ENCODE measurements around the gene SMARCD2.

Gene SMARCD2

GRCh38 chr17:63833026-63833740, 9.3 kb downstream of the SMARCD2 start:
- no peak for DNase-seq (ENCODE audit: low read depth in 2 of 2, low spot score in 1 of 2)

GRCh38 chr17:63832455-63832854, 10.0 kb downstream of the SMARCD2 start:
- DNase-seq (ENCODE audit: low read depth in 2 of 2, low spot score in 1 of 2), result no peak

- DNase-seq (ENCODE audit: low read depth in 2 of 2, low spot score in 1 of 2), result no peak
Observed at GRCh38 chr17:63832014-63832413, 10.5 kb downstream of the SMARCD2 start.

- no peak for DNase-seq (ENCODE audit: low read depth in 2 of 2, low spot score in 1 of 2)
Observed at GRCh38 chr17:63831505-63831904, 11.0 kb downstream of the SMARCD2 start.

GRCh38 chr17:63830904-63831491, 11.5 kb downstream of the SMARCD2 start:
- DNase-seq (ENCODE audit: low read depth in 2 of 2, low spot score in 1 of 2), result no peak

- DNase-seq (ENCODE audit: low read depth in 2 of 2, low spot score in 1 of 2), result no peak
Observed at GRCh38 chr17:63830278-63830677, 12.2 kb downstream of the SMARCD2 start.

- DNase-seq (ENCODE audit: low read depth in 2 of 2, low spot score in 1 of 2), result no peak
Observed at GRCh38 chr17:63828936-63829335, 13.5 kb downstream of the SMARCD2 start.

- no peak for DNase-seq (ENCODE audit: low read depth in 2 of 2, low spot score in 1 of 2)
Observed at GRCh38 chr17:63827801-63828221, 14.7 kb downstream of the SMARCD2 start.

- peak; percentile 91 for DNase-seq (ENCODE audit: low read depth in 2 of 2, low spot score in 1 of 2)
Observed at GRCh38 chr17:63827002-63827800, 15.3 kb downstream of the SMARCD2 start, which contains the start of the genes FTSJ3 and PSMC5. FTSJ3 (minus strand) TSS chr17:63827663; CDS start chr17:63826902, 761 bp downstream. PSMC5 (plus strand) TSS chr17:63827431; CDS start chr17:63827491, 60 bp downstream.

- no peak for DNase-seq (ENCODE audit: low read depth in 2 of 2, low spot score in 1 of 2)
Observed at GRCh38 chr17:63826468-63827001, 15.9 kb downstream of the SMARCD2 start.

- no peak for DNase-seq (ENCODE audit: low read depth in 2 of 2, low spot score in 1 of 2)
Observed at GRCh38 chr17:63824362-63824761, 18.1 kb downstream of the SMARCD2 start.

GRCh38 chr17:63823659-63824331, 18.7 kb downstream of the SMARCD2 start:
- DNase-seq (ENCODE audit: low read depth in 2 of 2, low spot score in 1 of 2), result no peak

- no peak for DNase-seq (ENCODE audit: low read depth in 2 of 2, low spot score in 1 of 2)
Observed at GRCh38 chr17:63822537-63822936, 19.9 kb downstream of the SMARCD2 start.

- DNase-seq (ENCODE audit: low read depth in 2 of 2, low spot score in 1 of 2), result no peak
Observed at GRCh38 chr17:63821804-63822203, 20.7 kb downstream of the SMARCD2 start.

GRCh38 chr17:63820963-63821561, 21.4 kb downstream of the SMARCD2 start:
- DNase-seq (ENCODE audit: low read depth in 2 of 2, low spot score in 1 of 2), result no peak

GRCh38 chr17:63819585-63820537, 22.6 kb downstream of the SMARCD2 start:
- no peak for DNase-seq (ENCODE audit: low read depth in 2 of 2, low spot score in 1 of 2)

- DNase-seq (ENCODE audit: low read depth in 2 of 2, low spot score in 1 of 2), result no peak
Observed at GRCh38 chr17:63819131-63819530, 23.4 kb downstream of the SMARCD2 start.

GRCh38 chr17:63817736-63818385, 24.6 kb downstream of the SMARCD2 start:
- DNase-seq (ENCODE audit: low read depth in 2 of 2, low spot score in 1 of 2), result no peak

GRCh38 chr17:63816669-63817068, 25.8 kb downstream of the SMARCD2 start:
- DNase-seq (ENCODE audit: low read depth in 2 of 2, low spot score in 1 of 2), result no peak
